HEK293T (cell line): ENCODE results near the gene JARID2.

Source experiments
- BHLHE40 ChIP-seq: fragments of 450-650 bp; IDR thresholded peaks from 2 replicates; pipeline ENCODE4 v1.6.1; 2016; ENCODE audit warnings: mild to moderate bottlenecking, moderate library complexity, borderline replicate concordance
- FOXM1 ChIP-seq: fragments of 450-650 bp; IDR thresholded peaks from 2 replicates; pipeline ENCODE4 v1.6.1; 2017; ENCODE audit warnings: mild to moderate bottlenecking, borderline replicate concordance
- L3MBTL2 ChIP-seq: fragments of 450-650 bp; conservative IDR thresholded peaks from 2 replicates; pipeline ENCODE4 v1.6.1; 2016; ENCODE audit warnings: mild to moderate bottlenecking
- LEF1 ChIP-seq: fragments of 450-650 bp; IDR thresholded peaks from 2 replicates; pipeline ENCODE4 v1.6.1; 2017; ENCODE audit warnings: mild to moderate bottlenecking, borderline replicate concordance
- SP1 ChIP-seq: fragments of 450-650 bp; IDR thresholded peaks from 2 replicates; pipeline ENCODE4 v1.6.1; 2017
- SUZ12 ChIP-seq: fragments of 450-650 bp; IDR thresholded peaks from 2 replicates; pipeline ENCODE4 v1.6.1; 2016; ENCODE audit warnings: mild to moderate bottlenecking

DNA sequence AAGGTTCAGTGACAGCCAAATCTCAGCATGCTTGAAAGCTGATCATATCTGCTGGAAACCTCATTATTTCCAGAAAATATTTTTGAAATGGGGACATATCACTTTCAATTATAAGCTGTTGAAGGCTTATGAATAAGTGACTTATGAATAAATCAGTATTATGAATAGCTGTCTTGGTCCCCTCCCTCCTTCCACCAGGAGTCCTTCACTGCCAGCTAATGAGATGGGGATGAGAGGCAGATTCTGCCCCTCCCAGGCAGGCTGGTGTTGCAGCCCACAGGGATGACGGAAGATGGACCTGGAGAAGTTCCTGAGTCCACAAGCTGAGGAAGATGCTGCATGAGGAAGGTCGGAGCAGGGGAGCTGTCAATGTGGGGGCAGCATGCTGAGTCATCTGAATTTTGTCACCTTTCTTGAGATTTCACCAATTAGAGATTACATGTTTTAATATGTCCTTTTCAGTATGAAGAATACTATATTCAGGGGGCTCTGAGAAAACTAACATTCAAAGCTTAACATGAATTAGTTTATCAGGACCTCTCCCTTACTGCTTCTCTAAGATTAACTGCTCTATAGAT is 304.8 kb downstream of the JARID2 start:
- TF ChIP-seq SP1 = no peak
- no peak for TF ChIP-seq FOXM1
- no peak for TF ChIP-seq L3MBTL2
- TF ChIP-seq BHLHE40 = no peak
- TF ChIP-seq SUZ12 = no peak
- no peak for TF ChIP-seq LEF1
